ENCODE data around the gene TEX44.
A peak's percentile ranks its signal among the peaks of the same experiment; 100 is the strongest.

The TEX44 gene

GRCh38 chr2:231615058-231615671, 22.5 kb downstream of the TEX44 start:
- DNase-seq (ENCODE audit: low read depth) = no peak
- TF ChIP-seq, protein P1, sequence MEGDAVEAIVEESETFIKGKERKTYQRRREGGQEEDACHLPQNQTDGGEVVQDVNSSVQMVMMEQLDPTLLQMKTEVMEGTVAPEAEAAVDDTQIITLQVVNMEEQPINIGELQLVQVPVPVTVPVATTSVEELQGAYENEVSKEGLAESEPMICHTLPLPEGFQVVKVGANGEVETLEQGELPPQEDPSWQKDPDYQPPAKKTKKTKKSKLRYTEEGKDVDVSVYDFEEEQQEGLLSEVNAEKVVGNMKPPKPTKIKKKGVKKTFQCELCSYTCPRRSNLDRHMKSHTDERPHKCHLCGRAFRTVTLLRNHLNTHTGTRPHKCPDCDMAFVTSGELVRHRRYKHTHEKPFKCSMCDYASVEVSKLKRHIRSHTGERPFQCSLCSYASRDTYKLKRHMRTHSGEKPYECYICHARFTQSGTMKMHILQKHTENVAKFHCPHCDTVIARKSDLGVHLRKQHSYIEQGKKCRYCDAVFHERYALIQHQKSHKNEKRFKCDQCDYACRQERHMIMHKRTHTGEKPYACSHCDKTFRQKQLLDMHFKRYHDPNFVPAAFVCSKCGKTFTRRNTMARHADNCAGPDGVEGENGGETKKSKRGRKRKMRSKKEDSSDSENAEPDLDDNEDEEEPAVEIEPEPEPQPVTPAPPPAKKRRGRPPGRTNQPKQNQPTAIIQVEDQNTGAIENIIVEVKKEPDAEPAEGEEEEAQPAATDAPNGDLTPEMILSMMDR (conservative IDR thresholded peaks at IDR 0.05; ENCODE audit: low read depth, low read length) = peak; percentile 0
- peak overlapping the region; percentile 41 for H3K4me3 ChIP-seq (ENCODE audit: low read length)

DNA sequence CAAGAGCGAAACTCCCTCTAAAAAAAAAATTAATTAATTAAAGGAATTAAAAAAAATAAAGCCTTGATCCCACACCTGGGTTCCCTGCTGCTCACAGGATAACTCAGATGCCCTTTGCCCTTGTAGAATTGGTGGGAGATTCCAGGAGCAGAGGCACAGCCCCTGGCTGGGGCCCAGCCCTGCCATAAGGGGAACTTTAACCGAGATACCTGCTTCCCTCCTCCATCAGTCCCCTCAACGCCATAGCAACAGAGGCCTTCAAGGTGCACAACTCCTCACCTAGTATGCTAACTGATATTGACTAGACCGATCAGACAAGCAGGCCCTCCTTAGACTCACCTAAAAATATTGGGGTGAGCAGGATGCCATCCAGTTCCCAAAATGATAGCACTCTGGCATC, 23.6 kb downstream of the TEX44 start:
- no peak for DNase-seq (ENCODE audit: low read depth)
- TF ChIP-seq, protein P1 (conservative IDR thresholded peaks at IDR 0.05; ENCODE audit: low read depth, low read length) = no peak
- no peak overlapping the region for H3K4me3 ChIP-seq (ENCODE audit: low read length)

DNA sequence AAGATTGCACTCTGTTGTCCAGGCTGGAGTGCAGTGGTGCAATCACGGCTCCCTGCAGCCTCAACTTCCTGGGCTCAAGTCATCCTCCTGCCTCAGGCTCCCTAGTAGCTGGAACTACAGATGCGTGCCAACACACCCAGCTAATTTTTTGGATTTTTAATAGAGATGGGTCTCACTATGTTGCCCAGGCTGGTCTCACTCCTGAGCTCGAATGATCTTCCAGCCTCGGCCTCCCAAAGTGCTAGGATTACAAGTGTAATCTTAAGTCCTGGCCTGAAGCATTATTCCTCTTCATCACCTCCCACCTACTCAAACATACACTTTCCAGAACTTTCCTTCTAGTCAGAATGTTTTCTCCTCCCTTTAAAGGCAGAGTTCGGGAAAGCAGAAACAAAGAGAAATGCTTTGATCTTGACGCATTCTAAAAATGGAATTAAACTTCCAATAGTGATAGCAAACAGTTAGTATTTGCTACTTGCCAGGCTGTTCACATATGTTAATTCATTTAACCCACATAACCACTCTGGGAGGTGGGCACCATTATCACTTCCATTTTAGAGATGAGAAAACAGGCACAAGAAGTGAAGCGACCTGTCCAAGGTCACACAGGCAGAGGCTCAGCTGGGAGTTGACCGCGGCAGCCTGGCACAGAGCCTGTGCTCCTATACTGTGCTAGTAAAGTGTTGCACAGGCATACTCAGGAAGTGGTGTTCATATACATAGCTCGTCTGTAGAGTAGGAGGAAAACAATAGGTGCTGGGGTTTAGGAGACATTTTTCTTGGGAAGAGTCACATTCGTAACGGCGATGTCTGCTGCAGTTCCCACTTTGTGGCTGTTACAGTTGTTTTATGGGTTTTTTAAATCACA, 24.6 kb downstream of the TEX44 start:
- no peak overlapping the region for H3K4me3 ChIP-seq (ENCODE audit: low read length)
- TF ChIP-seq, protein P1 (conservative IDR thresholded peaks at IDR 0.05; ENCODE audit: low read depth, low read length) = no peak
- no peak for DNase-seq (ENCODE audit: low read depth)

GRCh38 chr2:231621051-231621879, 28.6 kb downstream of the TEX44 start:
- DNase-seq (ENCODE audit: low read depth) = no peak
- TF ChIP-seq, protein P1 (conservative IDR thresholded peaks at IDR 0.05; ENCODE audit: low read depth, low read length) = no peak
- no peak overlapping the region for H3K4me3 ChIP-seq (ENCODE audit: low read length)

DNA sequence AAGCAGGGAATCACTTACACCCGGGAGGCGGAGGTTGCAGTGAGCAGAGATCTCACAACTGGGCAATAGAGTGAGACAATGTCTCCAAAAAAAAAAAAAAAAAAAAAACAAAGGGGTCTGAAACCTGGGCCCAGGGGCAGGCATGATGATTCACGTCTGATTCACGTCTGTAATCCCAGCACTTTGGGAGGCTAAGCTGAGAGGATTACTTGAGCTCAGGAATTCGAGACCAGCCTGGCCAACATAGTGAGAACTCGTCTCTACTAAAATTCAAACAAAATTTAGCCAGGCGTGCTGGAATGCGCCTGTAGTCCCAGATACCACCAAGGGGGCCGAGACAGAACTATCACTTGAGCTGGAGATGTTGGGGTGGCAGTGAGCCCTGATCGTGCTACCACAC, 30.3 kb downstream of the TEX44 start:
- DNase-seq (ENCODE audit: low read depth) = no peak
- TF ChIP-seq, protein P1 (conservative IDR thresholded peaks at IDR 0.05; ENCODE audit: low read depth, low read length) = no peak
- H3K4me3 ChIP-seq (ENCODE audit: low read length) = no peak overlapping the region

- no peak for DNase-seq (ENCODE audit: low read depth)
- TF ChIP-seq, protein P1 (conservative IDR thresholded peaks at IDR 0.05; ENCODE audit: low read depth, low read length) = no peak
Observed at GRCh38 chr2:231626449-231626848, 33.8 kb downstream of the TEX44 start.

More at GRCh38 chr2:231626449-231626848, 33.8 kb downstream of the TEX44 start:
- H3K4me3 ChIP-seq (ENCODE audit: low read length) = no peak overlapping the region
